ENCODE data around the gene MTARC1. TPM values are rescaled to one million over a fixed set of nuclear protein-coding genes. Genes with fewer than 3 reads are reported as not detected.

The MTARC1 gene
- total RNA-seq, 1 donor from 2014 or later = not detected

GRCh38 chr1:220770245-220770913 is 16.3 kb upstream of the MTARC1 start:
- intact Hi-C loops (cut with micrococcal nuclease) = loop anchor here (10.0 kb wide), 1 partner anchor 936 kb away; no protein-coding TSS in a partner anchor

DNA sequence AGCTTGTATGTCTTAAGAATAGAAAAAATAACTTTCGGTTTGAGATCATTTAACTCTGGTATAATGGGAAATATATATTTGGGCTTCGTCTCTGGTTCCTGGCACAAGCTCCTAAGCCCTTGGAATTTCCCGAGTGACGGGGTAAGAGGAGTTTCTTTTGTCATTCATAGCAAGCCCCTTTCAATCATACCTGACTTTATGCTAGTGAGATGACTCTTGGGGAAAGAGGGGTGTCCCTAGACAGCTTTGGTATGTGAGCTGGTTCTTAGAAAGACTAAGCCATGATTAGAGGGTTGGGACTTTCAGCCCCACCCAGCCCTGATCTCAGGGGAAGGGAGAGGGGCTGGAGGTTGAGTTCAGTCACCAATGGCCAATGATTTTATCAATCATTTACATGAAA is 13.9 kb upstream of the MTARC1 start:
- intact Hi-C loops (cut with micrococcal nuclease) = loop anchor here (10.0 kb wide), 1 partner anchor 938 kb away; no protein-coding TSS in a partner anchor

DNA sequence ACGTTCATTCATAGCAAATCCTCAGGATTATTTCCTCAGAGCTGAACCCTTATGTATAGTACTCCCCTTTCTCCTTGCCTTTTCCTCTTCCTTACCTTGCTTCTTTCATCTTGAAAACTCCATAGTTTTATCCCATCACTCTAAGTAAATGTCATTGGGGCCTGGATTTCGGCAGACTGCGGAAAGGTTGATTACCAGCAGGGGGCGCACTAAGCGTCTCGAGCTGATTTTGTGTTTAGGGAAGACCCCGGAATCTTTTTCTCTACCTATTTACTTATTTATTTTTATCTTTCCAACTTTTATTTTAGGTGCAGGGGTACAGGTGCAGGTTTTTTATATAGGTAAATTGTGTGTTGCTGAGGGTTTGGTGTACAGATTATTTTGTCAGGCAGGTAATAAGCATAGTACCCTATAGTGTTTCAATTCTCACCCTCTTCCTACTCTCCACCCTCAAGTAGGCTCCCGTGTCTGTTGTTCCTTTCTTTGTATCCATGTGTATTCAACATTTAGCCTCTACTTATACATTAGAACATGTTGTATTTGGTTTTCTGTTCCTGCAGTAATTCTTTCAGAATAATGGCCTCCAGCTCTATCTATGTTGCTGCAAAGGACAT is 11.4 kb upstream of the MTARC1 start:
- intact Hi-C loops (cut with micrococcal nuclease) = loop anchor here (10.0 kb wide), 1 partner anchor 941 kb away; no protein-coding TSS in a partner anchor

GRCh38 chr1:220776254-220776653 is 10.5 kb upstream of the MTARC1 start:
- intact Hi-C loops (cut with micrococcal nuclease) = loop anchor here (1.0 to 10.0 kb wide), 4 partner anchors 85 to 941 kb away; partner anchors contain the start of gene C1orf115

GRCh38 chr1:220776720-220777326 is 9.9 kb upstream of the MTARC1 start:
- intact Hi-C loops (cut with micrococcal nuclease) = loop anchor here (1.0 to 10.0 kb wide), 4 partner anchors 86 to 942 kb away; partner anchors contain the start of gene C1orf115

- intact Hi-C loops (cut with micrococcal nuclease) = no loop called here
These were observed 3.3 kb upstream of the MTARC1 start for GRCh38 chr1:220783453-220783852.

DNA sequence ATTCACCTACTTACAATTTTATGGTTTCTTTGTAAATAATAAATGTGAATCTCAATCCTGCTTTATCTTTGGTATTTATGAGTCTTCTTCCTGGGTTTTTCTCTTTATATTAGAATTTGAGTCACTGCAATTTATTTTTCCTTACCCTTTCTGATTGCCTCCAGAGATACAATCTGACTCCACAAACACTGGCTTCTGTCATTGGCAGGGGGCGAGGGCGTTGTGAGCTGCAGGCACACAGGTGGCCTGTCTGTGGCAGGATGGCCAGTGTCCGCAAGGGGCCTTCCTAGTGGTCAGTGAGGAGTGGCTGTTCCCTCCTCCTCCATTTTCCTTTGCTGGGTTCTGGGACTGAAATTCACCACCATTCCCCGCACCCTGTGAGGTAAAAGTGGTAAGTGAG is 2.0 kb upstream of the MTARC1 start:
- intact Hi-C loops (cut with micrococcal nuclease) = no loop called here

DNA sequence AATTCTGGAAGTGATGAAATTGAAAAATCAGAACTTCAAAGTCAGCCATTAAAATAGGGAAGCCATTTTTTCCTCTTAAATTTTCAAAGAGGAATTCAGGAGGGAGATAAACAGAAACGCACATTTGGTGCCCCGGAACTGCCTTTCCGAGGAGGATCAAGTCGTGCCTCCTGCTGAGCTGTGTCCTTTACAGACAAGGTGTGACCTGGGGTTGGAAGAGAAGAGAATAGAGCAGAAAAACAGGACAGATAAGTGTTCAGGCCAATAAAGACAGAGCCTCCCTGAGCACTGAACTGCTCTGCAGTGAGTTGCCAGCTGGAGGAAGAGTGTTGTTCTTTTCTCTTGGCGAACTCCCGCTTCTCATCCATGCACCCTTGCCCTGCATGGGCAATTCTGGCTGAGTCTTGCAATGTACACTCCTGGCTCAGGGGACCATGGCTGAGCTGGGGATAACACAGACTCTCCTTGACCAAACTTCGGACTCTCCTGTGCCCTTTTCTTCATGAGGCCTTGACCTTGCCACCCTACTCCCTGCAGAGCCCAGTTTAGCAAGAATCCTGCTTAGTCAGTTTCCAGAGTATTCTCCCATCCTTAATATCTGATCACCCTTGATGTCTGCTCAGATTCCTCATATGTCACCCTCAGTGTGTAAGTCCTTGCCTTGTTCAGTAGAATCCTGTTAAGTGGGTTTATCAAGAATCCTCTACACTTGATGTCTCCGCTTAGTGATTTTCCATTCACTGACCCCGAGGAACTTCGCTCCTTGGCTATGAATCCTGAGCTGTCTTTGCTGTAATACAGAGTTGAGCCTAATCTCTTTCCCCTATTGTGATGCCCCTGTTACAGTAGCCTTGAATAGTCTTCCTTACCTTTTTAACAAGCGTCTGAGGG is 1.3 kb upstream of the MTARC1 start:
- intact Hi-C loops (cut with micrococcal nuclease) = no loop called here

DNA sequence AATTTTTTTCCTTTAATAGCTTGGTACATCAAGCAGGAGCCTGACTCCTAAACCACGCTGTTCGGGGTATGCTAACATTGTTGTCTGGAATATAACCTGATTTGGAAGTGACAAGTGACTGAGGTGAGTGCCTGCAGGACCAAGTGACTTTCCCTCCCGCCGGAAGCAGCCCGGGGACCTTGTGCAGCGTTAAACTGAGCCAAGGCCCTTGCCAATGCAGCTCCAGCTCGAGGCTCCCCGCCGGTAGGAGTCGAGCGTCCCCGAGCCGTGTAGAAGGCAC is 716 bp upstream of the MTARC1 start:
- intact Hi-C loops (cut with micrococcal nuclease) = no loop called here

DNA sequence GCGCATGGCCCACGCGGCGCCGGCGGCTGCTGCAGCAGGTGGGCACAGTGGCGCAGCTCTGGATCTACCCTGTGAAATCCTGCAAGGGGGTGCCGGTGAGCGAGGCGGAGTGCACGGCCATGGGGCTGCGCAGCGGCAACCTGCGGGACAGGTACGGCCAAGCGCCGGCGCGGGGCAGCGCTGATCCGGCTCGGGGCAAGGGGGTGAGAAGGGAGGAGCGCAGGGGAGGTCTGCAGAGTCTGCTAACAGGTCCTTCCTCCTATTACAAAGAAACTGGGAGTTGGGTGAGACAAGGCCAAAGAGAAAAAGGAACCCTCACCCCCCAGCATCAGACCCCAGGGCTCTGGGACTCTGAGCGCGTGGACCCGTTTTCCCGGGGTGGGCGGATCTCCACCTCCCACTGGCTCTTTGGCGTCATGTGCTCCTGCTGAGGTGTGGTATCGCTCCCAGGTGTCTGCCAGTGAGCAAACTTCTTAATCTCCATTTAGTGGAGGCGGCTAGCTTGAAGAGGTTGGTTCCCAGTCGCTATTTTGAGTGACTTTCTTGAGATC is 431 bp downstream of the MTARC1 start:
- intact Hi-C loops (cut with micrococcal nuclease) = no loop called here

DNA sequence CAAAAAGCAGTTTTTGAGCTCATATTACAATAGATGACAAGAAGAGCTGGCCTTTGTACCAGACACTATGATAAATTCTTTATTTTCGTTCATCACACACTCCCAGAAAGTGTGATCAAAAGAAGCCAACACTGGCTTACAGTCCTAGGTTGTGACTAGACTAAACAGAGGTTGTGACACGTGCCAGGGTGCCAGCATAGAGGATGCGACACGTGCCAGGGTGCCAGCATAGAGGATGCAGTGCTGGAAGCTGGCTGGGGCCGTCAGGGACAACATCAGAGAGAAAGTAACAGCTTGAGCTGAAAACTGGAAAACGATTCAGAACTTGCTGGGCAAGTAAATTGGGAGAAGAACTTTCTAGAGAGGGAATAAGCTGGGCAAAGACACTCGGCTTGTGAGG is 2.2 kb downstream of the MTARC1 start:
- intact Hi-C loops (cut with micrococcal nuclease) = no loop called here

GRCh38 chr1:220789532-220790147 is 2.9 kb downstream of the MTARC1 start:
- intact Hi-C loops (cut with micrococcal nuclease) = no loop called here

- intact Hi-C loops (cut with micrococcal nuclease) = no loop called here
These were observed 4.6 kb downstream of the MTARC1 start for GRCh38 chr1:220791285-220791684.

DNA sequence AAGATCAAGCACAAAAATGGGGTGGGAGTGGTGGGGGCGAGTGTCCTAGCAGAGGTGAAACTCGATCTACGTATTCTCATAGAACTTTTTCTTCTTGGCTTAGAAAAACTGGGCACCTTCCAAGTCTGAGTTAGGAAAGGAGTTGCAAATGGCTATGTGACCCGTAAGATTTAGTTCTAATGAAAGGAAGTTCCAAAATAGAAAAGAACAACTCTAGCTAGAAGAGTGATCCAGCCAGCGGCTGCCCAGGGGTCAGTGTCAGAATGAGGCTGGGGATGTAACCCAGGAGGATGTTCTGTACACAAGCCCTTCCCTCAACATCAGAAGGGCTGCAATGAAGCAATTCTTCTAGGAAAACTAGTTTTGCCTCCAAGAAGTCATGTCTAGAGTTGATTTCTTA is 5.2 kb downstream of the MTARC1 start:
- intact Hi-C loops (cut with micrococcal nuclease) = no loop called here

DNA sequence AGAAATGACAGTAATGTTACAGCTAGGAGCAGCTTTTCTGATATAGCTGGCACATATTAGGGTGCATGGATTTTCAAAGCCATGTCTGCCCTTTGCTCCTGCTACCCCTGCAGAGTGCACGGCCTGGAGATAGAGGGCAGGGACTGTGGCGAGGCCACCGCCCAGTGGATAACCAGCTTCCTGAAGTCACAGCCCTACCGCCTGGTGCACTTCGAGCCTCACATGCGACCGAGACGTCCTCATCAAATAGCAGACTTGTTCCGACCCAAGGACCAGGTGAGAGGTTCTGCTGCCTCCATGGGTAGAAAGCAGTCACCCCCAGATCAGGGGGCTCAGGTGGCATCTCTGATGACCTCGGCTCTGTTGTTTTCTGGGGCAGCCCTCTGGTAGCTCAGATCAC is 9.8 kb downstream of the MTARC1 start:
- intact Hi-C loops (cut with micrococcal nuclease) = no loop called here

DNA sequence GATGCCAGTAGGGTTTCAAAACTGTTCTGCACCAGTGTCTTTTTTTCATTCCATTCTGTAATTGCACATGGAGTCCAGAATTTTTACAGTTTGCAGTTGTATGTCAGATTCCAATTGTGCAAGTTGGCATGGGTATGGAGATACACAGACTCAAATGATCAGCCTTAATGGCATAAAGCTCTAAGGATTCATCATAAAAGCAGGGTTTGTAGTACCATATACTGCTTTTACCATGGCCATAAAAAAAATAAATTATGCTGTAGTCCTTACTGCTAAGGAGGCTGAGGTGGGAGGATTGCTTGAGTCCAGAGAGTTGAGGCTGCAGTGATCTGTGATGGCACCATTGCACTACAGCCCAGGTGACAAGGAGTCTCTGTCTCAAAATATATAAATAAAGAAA is 10.3 kb downstream of the MTARC1 start:
- intact Hi-C loops (cut with micrococcal nuclease) = no loop called here

DNA sequence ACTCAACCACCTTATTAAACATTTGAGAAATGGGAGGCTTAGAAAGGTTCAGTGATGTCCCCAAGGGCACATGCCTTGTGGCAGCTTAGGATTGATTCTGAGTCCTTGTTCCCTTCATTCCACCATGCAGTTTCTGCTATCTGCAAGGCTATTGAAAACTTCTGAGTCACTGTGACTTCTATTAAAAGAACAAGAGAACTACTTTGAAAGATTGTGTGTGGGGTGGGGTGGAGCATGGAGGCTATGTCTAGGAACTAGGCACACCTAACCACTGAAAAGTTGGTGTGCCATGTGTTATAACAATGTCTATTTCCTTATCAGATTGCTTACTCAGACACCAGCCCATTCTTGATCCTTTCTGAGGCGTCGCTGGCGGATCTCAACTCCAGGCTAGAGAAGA is 10.8 kb downstream of the MTARC1 start:
- intact Hi-C loops (cut with micrococcal nuclease) = no loop called here

- intact Hi-C loops (cut with micrococcal nuclease) = no loop called here
These were observed 11.6 kb downstream of the MTARC1 start for GRCh38 chr1:220798338-220798737.

DNA sequence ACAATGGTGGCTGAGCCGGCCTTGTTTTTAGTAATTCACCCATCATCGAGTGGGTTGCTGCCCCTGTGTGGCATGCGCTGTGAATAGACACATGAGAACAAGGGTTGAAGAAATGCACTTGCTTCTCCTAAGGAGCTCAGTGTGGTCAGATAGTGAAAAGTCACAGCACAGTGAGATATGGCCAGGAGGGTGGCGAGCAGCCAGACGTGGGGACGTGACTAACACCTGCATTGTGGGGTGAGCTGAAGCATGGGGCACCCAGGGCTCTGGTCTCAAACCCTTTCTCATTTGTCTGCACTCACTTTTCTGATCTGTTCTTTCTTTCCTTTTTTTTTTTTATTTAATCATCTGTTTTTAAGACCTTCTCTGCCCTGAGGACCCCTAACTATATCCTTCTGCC is 13.5 kb downstream of the MTARC1 start:
- intact Hi-C loops (cut with micrococcal nuclease) = no loop called here

DNA sequence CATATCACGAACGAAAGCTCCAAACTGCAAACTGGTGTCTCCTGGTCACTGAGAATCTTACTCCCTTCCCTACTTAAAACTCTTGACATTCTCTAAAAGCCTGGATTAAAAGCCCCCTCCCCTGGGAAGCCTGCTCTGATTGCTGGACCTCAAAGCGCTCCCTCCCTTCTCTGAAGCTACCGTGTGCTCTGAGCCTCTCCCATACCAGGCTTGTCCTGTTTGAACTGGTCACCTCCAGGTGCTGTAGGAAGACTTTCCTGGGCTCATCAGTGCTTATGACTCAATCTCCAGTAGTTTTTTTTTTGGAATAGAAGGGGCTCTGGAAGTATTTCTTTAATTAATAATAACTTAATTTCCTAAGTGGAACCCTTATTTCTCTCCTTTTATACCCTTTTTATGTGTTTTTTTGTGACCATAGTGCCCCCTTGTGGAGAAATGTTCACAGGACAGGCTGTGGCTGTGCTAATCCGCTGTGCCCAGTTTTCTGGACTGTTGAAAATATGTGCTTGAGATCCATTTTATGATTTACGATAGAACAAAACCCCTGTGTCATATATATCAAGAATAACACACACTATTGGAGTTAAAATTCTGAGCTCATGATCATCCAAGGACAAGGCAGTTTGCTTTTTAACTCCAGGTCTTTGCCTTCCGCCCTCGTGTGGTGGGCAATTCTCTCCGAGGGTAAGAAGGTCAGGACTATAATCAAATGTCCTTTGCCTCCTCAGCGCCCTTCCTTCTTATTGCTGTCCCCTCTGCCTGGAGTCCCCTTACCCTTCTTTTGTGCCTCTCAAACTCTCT is 16.9 kb downstream of the MTARC1 start:
- intact Hi-C loops (cut with micrococcal nuclease) = no loop called here
